Mesenchymal stem cell (in vitro differentiated cells and primary cell): Measurements from ENCODE around the gene CDC42BPA.

Source experiments
- DNase-seq: peaks from one replicate; pipeline ENCODE4 v3.0.0-alpha.2; 2013
- H2AFZ ChIP-seq: one replicate; pipeline ENCODE4 v1.6.1; 2013; ENCODE audit warnings: low read depth, mild to moderate bottlenecking, control low read depth, inconsistent platforms, low read length, moderate library complexity
- H2AK5ac ChIP-seq: 2 replicates; pipeline ENCODE4 v1.6.1; 2013; ENCODE audit warnings: low read length, moderate library complexity, mild to moderate bottlenecking, inconsistent platforms; ENCODE audit not compliant: severe bottlenecking
- H2BK120ac ChIP-seq: one replicate; pipeline ENCODE4 v1.6.1; 2013; ENCODE audit warnings: low read depth, mild to moderate bottlenecking, inconsistent platforms, low read length, moderate library complexity
- H2BK12ac ChIP-seq, 2 experiments: one replicate each; pipeline ENCODE4 v1.6.1; 2013; ENCODE audit warnings: inconsistent platforms in 2 of 2, low read length in 2 of 2, mild to moderate bottlenecking in 2 of 2, moderate library complexity in 2 of 2, control low read depth in 1 of 2
- H2BK15ac ChIP-seq: one replicate; pipeline ENCODE4 v1.6.1; 2013; ENCODE audit warnings: mild to moderate bottlenecking, low read depth, inconsistent platforms; ENCODE audit not compliant: poor library complexity, severe bottlenecking
- H2BK5ac ChIP-seq: 2 replicates; pipeline ENCODE4 v1.6.1; 2013; ENCODE audit warnings: low read depth, mild to moderate bottlenecking, low read length, control low read depth, inconsistent platforms; ENCODE audit not compliant: poor library complexity, severe bottlenecking
- H3K14ac ChIP-seq, 2 experiments: one replicate each; pipeline ENCODE4 v1.6.1; 2013; ENCODE audit warnings: inconsistent platforms in 2 of 2, low read length in 2 of 2, control low read depth in 1 of 2, mild to moderate bottlenecking in 1 of 2, moderate library complexity in 1 of 2
- H3K18ac ChIP-seq, 2 experiments: one replicate each; pipeline ENCODE4 v1.6.1; 2013; ENCODE audit warnings: inconsistent platforms in 2 of 2, low read length in 2 of 2, control low read depth in 1 of 2, low read depth in 1 of 2, mild to moderate bottlenecking in 1 of 2
- H3K23ac ChIP-seq, 2 experiments: one replicate each; pipeline ENCODE4 v1.6.1; 2013; ENCODE audit warnings: inconsistent platforms in 2 of 2, low read length in 2 of 2, mild to moderate bottlenecking in 2 of 2, moderate library complexity in 2 of 2, control low read depth in 1 of 2
- H3K27ac ChIP-seq: 2 replicates; pipeline ENCODE4 v1.5.1; 2013; ENCODE audit warnings: mild to moderate bottlenecking, moderate library complexity, low read length, control low read depth, inconsistent platforms; ENCODE audit not compliant: poor library complexity, severe bottlenecking
- H3K27me3 ChIP-seq, 2 experiments: 2 replicates each; pipeline versions ENCODE4 v1.6.1 to v1.7.0; 2013; ENCODE audit warnings: low read length in 2 of 2, mild to moderate bottlenecking in 2 of 2, moderate library complexity in 2 of 2, control low read depth in 1 of 2, inconsistent platforms in 1 of 2; ENCODE audit not compliant: control insufficient read depth in 1 of 2, insufficient read depth in 1 of 2
- H3K36me3 ChIP-seq, 2 experiments: 2 replicates each; pipeline versions ENCODE4 v1.6.1 to v1.7.0; 2013; ENCODE audit warnings: low read length in 2 of 2, control low read depth in 1 of 2, inconsistent platforms in 1 of 2, low read depth in 1 of 2, mild to moderate bottlenecking in 1 of 2; ENCODE audit not compliant: insufficient read depth in 2 of 2, control insufficient read depth in 1 of 2
- H3K4ac ChIP-seq, 2 experiments: one replicate each; pipeline ENCODE4 v1.6.1; 2013; ENCODE audit warnings: inconsistent platforms in 2 of 2, low read length in 2 of 2, mild to moderate bottlenecking in 2 of 2, moderate library complexity in 2 of 2, control low read depth in 1 of 2, low read depth in 1 of 2
- H3K4me1 ChIP-seq: 2 replicates; pipeline ENCODE4 v1.6.1; 2013; ENCODE audit warnings: low read depth, low read length, control low read depth; ENCODE audit not compliant: control insufficient read depth, insufficient read depth
- H3K4me2 ChIP-seq: 2 replicates; pipeline ENCODE4 v1.6.1; 2013; ENCODE audit warnings: low read length, mild to moderate bottlenecking, inconsistent platforms; ENCODE audit not compliant: poor library complexity, severe bottlenecking
- H3K4me3 ChIP-seq, 2 experiments: 2 replicates each; pipeline versions ENCODE4 v1.5.1 to v1.7.0; 2013; ENCODE audit warnings: low read length in 2 of 2, mild to moderate bottlenecking in 2 of 2, control low read depth in 1 of 2, low read depth in 1 of 2; ENCODE audit not compliant: insufficient read depth in 1 of 2
- H3K79me1 ChIP-seq: replicated peaks from 2 replicates; pipeline ENCODE4 v1.6.1; 2013; ENCODE audit warnings: mild to moderate bottlenecking, control low read depth, low read length, inconsistent platforms; ENCODE audit not compliant: poor library complexity, severe bottlenecking
- H3K9ac ChIP-seq: 2 replicates; pipeline ENCODE4 v1.7.0; 2013; ENCODE audit warnings: mild to moderate bottlenecking, low read length, moderate library complexity
- H3K9me3 ChIP-seq: 2 replicates; pipeline ENCODE4 v1.7.0; 2013; ENCODE audit warnings: mild to moderate bottlenecking, low read length; ENCODE audit not compliant: control insufficient read depth
- H4K8ac ChIP-seq: one replicate; pipeline ENCODE4 v1.6.1; 2013; ENCODE audit warnings: inconsistent platforms, mild to moderate bottlenecking, low read length, moderate library complexity
- H4K91ac ChIP-seq: one replicate; pipeline ENCODE4 v1.6.1; 2013; ENCODE audit warnings: mild to moderate bottlenecking, low read length, inconsistent platforms
- WGBS: methylation state at CpG from one replicate; pipeline ENCODE4 v1.1.7; 2013; ENCODE audit warnings: mixed read lengths; 5-methylcytosine and 5-hydroxymethylcytosine counted together

The CDC42BPA gene

DNA sequence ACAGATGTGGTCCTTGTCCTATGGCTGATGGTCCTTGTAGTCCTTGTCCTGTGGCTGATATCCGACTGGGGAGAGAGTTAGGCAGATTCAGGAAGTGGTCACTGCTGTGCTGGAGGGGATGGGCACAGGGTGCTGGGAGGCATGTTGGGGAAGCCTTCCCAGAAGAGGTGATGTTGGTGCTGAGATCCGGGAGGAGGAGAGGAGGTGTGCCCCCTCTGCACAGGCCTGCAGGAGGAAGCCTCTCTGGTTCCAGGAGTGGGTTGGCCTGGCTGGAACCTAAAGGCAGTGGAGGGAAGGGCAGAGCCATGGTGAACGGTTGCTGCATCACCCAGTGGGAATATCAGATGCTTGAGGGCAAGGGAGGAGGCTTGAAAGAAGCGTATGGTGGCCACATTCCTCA is 363.5 kb downstream of the CDC42BPA start:
- no peak overlapping the region for H3K18ac ChIP-seq
- H2BK120ac ChIP-seq, result no peak overlapping the region
- no peak overlapping the region for H3K23ac ChIP-seq

DNA sequence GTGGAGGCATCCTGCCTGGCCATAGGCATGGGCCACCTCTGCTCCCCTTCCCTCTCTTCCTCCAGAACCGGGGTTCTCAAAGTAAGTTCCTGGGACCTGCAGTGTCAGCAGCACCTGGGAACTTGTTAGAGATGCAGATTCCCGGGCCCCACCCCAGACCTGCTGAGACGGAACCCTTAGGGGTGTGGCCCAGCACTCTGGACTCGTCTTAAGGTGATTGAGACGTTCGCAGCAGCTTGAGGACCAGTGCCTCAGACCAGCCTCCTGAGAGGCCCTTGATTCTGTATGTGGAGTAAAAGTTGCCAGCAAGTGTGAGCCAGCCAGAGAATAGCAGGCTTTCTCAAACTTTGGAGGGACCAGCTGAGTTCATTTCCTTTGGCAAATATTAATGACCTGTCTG is 364.0 kb downstream of the CDC42BPA start:
- Histone ChIP-seq H3K27me3 (no peaks in the 10 kb centered on the region), H2BK12ac (no peak overlapping the region), H3K18ac (no peak overlapping the region), H3K79me1 (peaks cover 26% of the 10 kb centered on the region), H4K91ac (no peak overlapping the region), H2AFZ (no peak overlapping the region), H3K4me1 (no peaks in the 10 kb centered on the region), H4K8ac (no peak overlapping the region), H2AK5ac (no peak overlapping the region), H3K23ac (no peak overlapping the region), H3K27ac (no peak overlapping the region), H3K4me2 (no peak overlapping the region), H2BK15ac (no peak overlapping the region), H3K9ac (no peak overlapping the region), H3K4me3 (no peak overlapping the region), H2BK5ac (no peak overlapping the region), H3K4ac (no peak overlapping the region), H3K36me3 (peaks cover 0 to 4% of the 10 kb centered on the region in 2 experiments), H3K9me3 (no peaks in the 10 kb centered on the region), H2BK120ac (no peak overlapping the region), H3K14ac (no peak overlapping the region)
- DNase-seq, result no peak
- WGBS, result 83% methylated on average over 6 of the region's 6 CpGs

More for the DNA sequence above, 363.5 kb downstream of the CDC42BPA start:
- no peak for DNase-seq
- H3K9ac ChIP-seq, result no peak overlapping the region
- no peak overlapping the region for H4K91ac ChIP-seq
- H3K79me1 ChIP-seq, result peaks cover 30% of the 10 kb centered on the region
- no peaks in the 10 kb centered on the region for H3K4me1 ChIP-seq
- H3K4me2 ChIP-seq, result no peak overlapping the region
- H3K27ac ChIP-seq, result no peak overlapping the region
- H2BK15ac ChIP-seq, result no peak overlapping the region
- H3K4me3 ChIP-seq, result no peak overlapping the region
- H2AK5ac ChIP-seq, result no peak overlapping the region
- no peak overlapping the region for H2BK5ac ChIP-seq
- no peak overlapping the region for H2BK12ac ChIP-seq
- H3K14ac ChIP-seq, result peak overlapping the region in 1 of 2 experiments; percentile 24
- H2AFZ ChIP-seq, result no peak overlapping the region
- H3K9me3 ChIP-seq, result no peaks in the 10 kb centered on the region
- 86% methylated on average over 4 of the region's 4 CpGs for WGBS
- no peaks in the 10 kb centered on the region for H3K27me3 ChIP-seq
- H3K36me3 ChIP-seq, result peaks cover 0 to 4% of the 10 kb centered on the region in 2 experiments
- no peak overlapping the region for H3K4ac ChIP-seq
- H4K8ac ChIP-seq, result no peak overlapping the region

DNA sequence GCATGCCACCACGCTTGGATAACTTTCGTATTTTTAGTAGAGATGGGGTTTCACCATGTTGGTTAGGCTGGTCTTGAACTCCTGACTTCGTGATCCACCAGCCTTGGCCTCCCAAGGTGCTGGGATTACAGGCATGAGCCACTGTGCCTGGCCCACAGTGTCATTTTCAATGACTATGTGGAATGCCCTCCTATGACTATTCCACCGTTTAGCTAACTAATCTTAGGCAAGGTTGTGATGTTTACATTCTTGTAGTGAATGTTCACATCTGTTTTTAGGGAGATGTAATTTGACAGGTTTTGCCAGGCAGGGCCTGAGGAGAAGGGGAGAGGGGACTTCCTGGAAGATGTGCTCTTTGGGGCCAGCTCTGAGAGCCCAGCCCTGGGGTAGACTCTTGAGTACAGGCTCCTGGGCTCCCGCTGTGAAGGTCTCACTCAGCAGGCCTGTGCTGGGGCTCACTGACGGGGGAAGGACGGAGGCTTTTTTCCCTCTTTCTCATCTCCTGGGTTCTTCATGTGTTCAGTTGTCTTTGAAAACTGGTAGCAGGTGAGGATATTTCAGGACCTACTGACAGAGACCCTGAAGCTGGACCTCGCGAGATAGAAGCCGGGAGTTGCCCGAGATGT is 365.0 kb downstream of the CDC42BPA start:
- WGBS, result 82% methylated on average over 11 of the region's 11 CpGs

DNA sequence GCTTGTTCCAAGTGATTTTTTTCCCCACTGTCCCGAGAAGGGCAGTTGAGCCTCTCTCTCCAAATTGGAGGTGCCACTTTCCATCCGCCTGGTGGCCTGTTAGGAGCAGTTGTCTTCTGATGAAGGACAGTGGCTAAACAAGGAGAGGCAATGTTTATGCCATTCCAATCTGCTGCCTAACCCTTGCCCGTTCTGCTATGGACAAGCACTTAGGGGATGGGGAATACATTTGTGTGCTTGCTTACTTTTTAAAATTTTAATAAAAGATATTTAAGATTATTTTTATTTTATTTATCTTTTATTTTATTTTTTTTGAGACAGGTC is 366.2 kb downstream of the CDC42BPA start:
- no peak overlapping the region for H2AK5ac ChIP-seq
- H3K4me3 ChIP-seq, result no peak overlapping the region
- H3K4me1 ChIP-seq, result no peaks in the 10 kb centered on the region
- H3K79me1 ChIP-seq, result peaks cover 17% of the 10 kb centered on the region
- H3K9ac ChIP-seq, result no peak overlapping the region
- H3K18ac ChIP-seq, result no peak overlapping the region
- no peak overlapping the region for H3K27ac ChIP-seq
- no peak overlapping the region for H2BK12ac ChIP-seq
- no peak overlapping the region for H2BK120ac ChIP-seq
- no peak overlapping the region for H2AFZ ChIP-seq
- no peak overlapping the region for H3K4me2 ChIP-seq
- no peak overlapping the region for H2BK15ac ChIP-seq
- no peaks in the 10 kb centered on the region for H3K27me3 ChIP-seq
- peaks cover 0 to 4% of the 10 kb centered on the region in 2 experiments for H3K36me3 ChIP-seq
- no peak overlapping the region for H4K91ac ChIP-seq
- H3K9me3 ChIP-seq, result no peaks in the 10 kb centered on the region
- WGBS, result 89% methylated on average over 2 of the region's 3 CpGs
- H4K8ac ChIP-seq, result no peak overlapping the region
- no peak overlapping the region for H3K23ac ChIP-seq
- no peak overlapping the region for H3K14ac ChIP-seq
- no peak overlapping the region for H3K4ac ChIP-seq
- no peak for DNase-seq
- H2BK5ac ChIP-seq, result no peak overlapping the region

More for the DNA sequence above, 365.0 kb downstream of the CDC42BPA start:
- H2AFZ ChIP-seq, result no peak overlapping the region
- H3K79me1 ChIP-seq, result peaks cover 23% of the 10 kb centered on the region
- no peak overlapping the region for H2BK15ac ChIP-seq
- no peak overlapping the region for H2BK5ac ChIP-seq
- H3K9ac ChIP-seq, result no peak overlapping the region
- peak; percentile 38 for DNase-seq
- no peak overlapping the region for H2AK5ac ChIP-seq
- H3K18ac ChIP-seq, result no peak overlapping the region
- no peak overlapping the region for H2BK12ac ChIP-seq
- H4K8ac ChIP-seq, result no peak overlapping the region
- no peaks in the 10 kb centered on the region for H3K9me3 ChIP-seq
- no peak overlapping the region for H4K91ac ChIP-seq
- no peak overlapping the region for H3K27ac ChIP-seq
- H3K4me1 ChIP-seq, result no peaks in the 10 kb centered on the region
- peaks cover 0 to 4% of the 10 kb centered on the region in 2 experiments for H3K36me3 ChIP-seq
- no peaks in the 10 kb centered on the region for H3K27me3 ChIP-seq
- H3K4me2 ChIP-seq, result no peak overlapping the region
- H3K23ac ChIP-seq, result no peak overlapping the region
- no peak overlapping the region for H3K14ac ChIP-seq
- no peak overlapping the region for H3K4me3 ChIP-seq
- H3K4ac ChIP-seq, result no peak overlapping the region
- H2BK120ac ChIP-seq, result no peak overlapping the region
